ENCODE data around the gene UNC119B.
A peak's percentile ranks its signal among the peaks of the same experiment; 100 is the strongest.

Gene UNC119B

GRCh38 chr12:120741476-120742421 is 31.5 kb downstream of the UNC119B start:
- DNase-seq: no peak

GRCh38 chr12:120744922-120745493 is 34.8 kb downstream of the UNC119B start:
- no peak for DNase-seq

- no peak for DNase-seq
Observed at GRCh38 chr12:120748242-120748641, 38.0 kb downstream of the UNC119B start.

- no peak for DNase-seq
Observed at GRCh38 chr12:120749256-120749655, 39.0 kb downstream of the UNC119B start.

- no peak for DNase-seq
Observed at GRCh38 chr12:120750806-120751205, 40.5 kb downstream of the UNC119B start.

GRCh38 chr12:120751389-120751788 is 41.1 kb downstream of the UNC119B start:
- DNase-seq: no peak

- no peak for DNase-seq
Observed at GRCh38 chr12:120754792-120755191, 44.5 kb downstream of the UNC119B start.

- DNase-seq: no peak
Observed at GRCh38 chr12:120755269-120755668, 45.0 kb downstream of the UNC119B start.

- no peak for DNase-seq
Observed at GRCh38 chr12:120757226-120757742, 47.0 kb downstream of the UNC119B start.

GRCh38 chr12:120757949-120758348 is 47.7 kb downstream of the UNC119B start:
- DNase-seq: no peak

GRCh38 chr12:120758798-120759590 is 48.7 kb downstream of the UNC119B start:
- no peak for DNase-seq

GRCh38 chr12:120759591-120760348 is 49.5 kb downstream of the UNC119B start:
- no peak for DNase-seq

- DNase-seq: no peak
Observed at GRCh38 chr12:120760349-120761254, 50.3 kb downstream of the UNC119B start.

GRCh38 chr12:120761519-120761934 is 51.3 kb downstream of the UNC119B start:
- peak; percentile 95 for DNase-seq

GRCh38 chr12:120762086-120762485 is 51.8 kb downstream of the UNC119B start:
- DNase-seq: peak; percentile 12

GRCh38 chr12:120763250-120763649 is 53.0 kb downstream of the UNC119B start:
- DNase-seq: no peak

- DNase-seq: no peak
Observed at GRCh38 chr12:120764816-120765215, 54.6 kb downstream of the UNC119B start.

GRCh38 chr12:120766566-120766965 is 56.3 kb downstream of the UNC119B start:
- no peak for DNase-seq

- DNase-seq: no peak
Observed at GRCh38 chr12:120767071-120768024, 57.1 kb downstream of the UNC119B start.

- no peak for DNase-seq
Observed at GRCh38 chr12:120771097-120771496, 60.8 kb downstream of the UNC119B start.
